Right atrium auricular region (tissue), 2 donors: ENCODE results near the gene PRODH2. TPM values are rescaled to one million over a fixed set of nuclear protein-coding genes. Genes with fewer than 3 reads are reported as not detected.

Source experiments
- DNase-seq: peaks from one replicate; pipeline ENCODE4 v3.0.0-alpha.2; 2019; ENCODE audit warnings: low spot score
- H3K27ac ChIP-seq, 2 donors: fragments of 200-600 bp; sonication (generic); 1 replicate in 1 of 2; 2 replicates in 1 of 2; pipeline ENCODE4 v1.5.1; 2016 to 2019
- H3K27me3 ChIP-seq, 2 donors: fragments of 200-600 bp; sonication (generic); one replicate each; pipeline versions ENCODE4 v1.5.1 to v1.6.0; 2017 to 2019
- H3K36me3 ChIP-seq: fragments of 200-600 bp; sonication (generic); one replicate; pipeline ENCODE4 v1.5.1; 2016
- H3K4me1 ChIP-seq, 2 donors: fragments of 200-600 bp; sonication (generic); one replicate each; pipeline versions ENCODE4 v1.5.1 to v1.6.0; 2017 to 2019
- H3K4me3 ChIP-seq, 2 donors: fragments of 200-600 bp; sonication (generic); 1 replicate in 1 of 2; 2 replicates in 1 of 2; pipeline ENCODE4 v1.5.1; 2017 to 2019; ENCODE audit warnings: mild to moderate bottlenecking in 1 of 2, moderate library complexity in 1 of 2
- H3K9me3 ChIP-seq, 2 donors: fragments of 200-600 bp; sonication (generic); one replicate each; pipeline ENCODE4 v1.5.1; 2019
- total RNA-seq, 2 donors: library from RNA; depleted of rRNA; stranded (reverse); fragments of >200 nt; gene quantifications; one replicate each; pipeline ENCODE4 v1.1.0, GENCODE V29; 2016
- TF ChIP-seq, protein P1 (sequence below), 2 donors: fragments of 200-600 bp; sonication (generic); IDR thresholded peaks; one replicate each; pipeline ENCODE4 v1.5.1; 2019; ENCODE audit warnings: antibody characterized with exemption in 2 of 2

Gene PRODH2, protein sequence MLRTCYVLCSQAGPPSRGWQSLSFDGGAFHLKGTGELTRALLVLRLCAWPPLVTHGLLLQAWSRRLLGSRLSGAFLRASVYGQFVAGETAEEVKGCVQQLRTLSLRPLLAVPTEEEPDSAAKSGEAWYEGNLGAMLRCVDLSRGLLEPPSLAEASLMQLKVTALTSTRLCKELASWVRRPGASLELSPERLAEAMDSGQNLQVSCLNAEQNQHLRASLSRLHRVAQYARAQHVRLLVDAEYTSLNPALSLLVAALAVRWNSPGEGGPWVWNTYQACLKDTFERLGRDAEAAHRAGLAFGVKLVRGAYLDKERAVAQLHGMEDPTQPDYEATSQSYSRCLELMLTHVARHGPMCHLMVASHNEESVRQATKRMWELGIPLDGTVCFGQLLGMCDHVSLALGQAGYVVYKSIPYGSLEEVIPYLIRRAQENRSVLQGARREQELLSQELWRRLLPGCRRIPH
- not detected for total RNA-seq

DNA sequence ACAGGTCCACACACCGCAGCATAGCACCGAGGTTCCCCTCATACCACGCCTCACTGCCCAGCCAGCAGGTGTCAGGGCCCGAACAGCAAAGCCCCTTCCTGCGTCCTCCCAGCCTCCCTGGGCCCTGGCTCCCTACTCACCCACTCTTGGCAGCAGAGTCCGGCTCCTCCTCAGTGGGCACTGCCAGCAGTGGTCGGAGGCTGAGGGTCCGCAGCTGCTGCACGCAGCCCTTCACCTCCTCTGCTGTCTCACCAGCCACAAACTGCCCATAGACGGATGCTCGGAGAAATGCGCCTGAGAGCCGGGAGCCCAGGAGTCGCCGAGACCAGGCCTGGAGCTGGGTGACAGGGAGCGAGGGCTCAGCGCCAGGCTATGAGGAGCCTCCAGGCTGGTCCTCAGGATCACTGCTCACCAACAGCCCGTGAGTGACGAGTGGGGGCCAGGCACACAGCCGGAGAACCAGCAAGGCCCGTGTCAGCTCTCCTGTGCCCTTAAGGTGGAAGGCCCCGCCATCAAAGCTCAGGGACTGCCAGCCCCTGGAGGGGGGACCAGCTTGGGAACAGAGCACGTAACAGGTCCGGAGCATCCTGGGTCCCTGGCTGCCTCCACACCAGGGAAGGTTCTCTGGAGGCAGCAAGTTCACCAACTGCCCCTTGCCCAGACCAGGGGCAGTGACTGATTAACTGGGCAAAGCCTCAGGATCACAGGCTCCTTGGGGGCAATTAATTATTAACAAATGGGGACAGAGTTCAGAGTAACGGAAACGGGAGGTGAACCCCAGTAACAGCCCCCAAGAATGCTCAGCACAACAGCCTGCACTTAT is at the start of gene PRODH2:
Gene PRODH2, minus strand, starts transcription at position 626 of the 823 bp plus-strand sequence. Its CDS starts 40 bp downstream, at position 586.
- Histone ChIP-seq H3K27me3 (no peaks in the 10 kb centered on the region), H3K4me1 (no peaks in the 10 kb centered on the region), H3K9me3 (no peaks in the 10 kb centered on the region), H3K4me3 (no peak within 1 kb of the TSS), H3K27ac (no peak within 1 kb of the TSS), H3K36me3 (no peaks in the 10 kb centered on the region)
- DNase-seq = no peak
- TF ChIP-seq, protein P1, sequence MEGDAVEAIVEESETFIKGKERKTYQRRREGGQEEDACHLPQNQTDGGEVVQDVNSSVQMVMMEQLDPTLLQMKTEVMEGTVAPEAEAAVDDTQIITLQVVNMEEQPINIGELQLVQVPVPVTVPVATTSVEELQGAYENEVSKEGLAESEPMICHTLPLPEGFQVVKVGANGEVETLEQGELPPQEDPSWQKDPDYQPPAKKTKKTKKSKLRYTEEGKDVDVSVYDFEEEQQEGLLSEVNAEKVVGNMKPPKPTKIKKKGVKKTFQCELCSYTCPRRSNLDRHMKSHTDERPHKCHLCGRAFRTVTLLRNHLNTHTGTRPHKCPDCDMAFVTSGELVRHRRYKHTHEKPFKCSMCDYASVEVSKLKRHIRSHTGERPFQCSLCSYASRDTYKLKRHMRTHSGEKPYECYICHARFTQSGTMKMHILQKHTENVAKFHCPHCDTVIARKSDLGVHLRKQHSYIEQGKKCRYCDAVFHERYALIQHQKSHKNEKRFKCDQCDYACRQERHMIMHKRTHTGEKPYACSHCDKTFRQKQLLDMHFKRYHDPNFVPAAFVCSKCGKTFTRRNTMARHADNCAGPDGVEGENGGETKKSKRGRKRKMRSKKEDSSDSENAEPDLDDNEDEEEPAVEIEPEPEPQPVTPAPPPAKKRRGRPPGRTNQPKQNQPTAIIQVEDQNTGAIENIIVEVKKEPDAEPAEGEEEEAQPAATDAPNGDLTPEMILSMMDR (IDR thresholded peaks at IDR 0.05) = no peak

DNA sequence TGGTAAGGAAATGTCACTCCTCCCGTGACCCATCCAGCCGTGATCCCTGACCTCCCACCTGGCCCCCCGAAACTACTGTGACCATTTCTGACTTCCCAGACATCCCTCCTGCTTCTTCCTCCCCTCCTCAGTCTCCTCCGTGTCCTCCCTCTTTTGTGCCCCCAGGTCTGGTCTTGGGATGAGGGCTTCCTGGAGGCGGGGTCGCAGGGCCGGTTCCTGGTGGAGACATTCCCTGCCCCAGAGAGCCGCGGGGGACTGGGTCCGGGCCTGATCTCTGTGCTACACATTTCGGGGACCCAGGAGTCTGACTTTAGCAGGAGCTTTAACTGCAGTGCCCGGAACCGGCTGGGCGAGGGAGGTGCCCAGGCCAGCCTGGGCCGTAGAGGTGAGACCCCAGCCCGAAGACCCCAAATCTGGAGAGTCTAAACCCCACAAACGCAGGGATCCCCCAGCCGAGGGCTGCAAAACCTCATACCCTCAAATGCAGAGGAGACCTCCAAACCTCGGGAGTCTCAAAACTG is 49.1 kb upstream of the PRODH2 start:
- TF ChIP-seq, protein P1 (IDR thresholded peaks at IDR 0.05) = no peak
- Histone ChIP-seq H3K27ac (no peak overlapping the region), H3K4me3 (no peak overlapping the region), H3K9me3 (no peaks in the 10 kb centered on the region), H3K4me1 (peaks cover 0 to 8% of the 10 kb centered on the region in 2 donors), H3K27me3 (peaks cover 0 to 8% of the 10 kb centered on the region in 2 donors), H3K36me3 (no peaks in the 10 kb centered on the region)
- no peak for DNase-seq

DNA sequence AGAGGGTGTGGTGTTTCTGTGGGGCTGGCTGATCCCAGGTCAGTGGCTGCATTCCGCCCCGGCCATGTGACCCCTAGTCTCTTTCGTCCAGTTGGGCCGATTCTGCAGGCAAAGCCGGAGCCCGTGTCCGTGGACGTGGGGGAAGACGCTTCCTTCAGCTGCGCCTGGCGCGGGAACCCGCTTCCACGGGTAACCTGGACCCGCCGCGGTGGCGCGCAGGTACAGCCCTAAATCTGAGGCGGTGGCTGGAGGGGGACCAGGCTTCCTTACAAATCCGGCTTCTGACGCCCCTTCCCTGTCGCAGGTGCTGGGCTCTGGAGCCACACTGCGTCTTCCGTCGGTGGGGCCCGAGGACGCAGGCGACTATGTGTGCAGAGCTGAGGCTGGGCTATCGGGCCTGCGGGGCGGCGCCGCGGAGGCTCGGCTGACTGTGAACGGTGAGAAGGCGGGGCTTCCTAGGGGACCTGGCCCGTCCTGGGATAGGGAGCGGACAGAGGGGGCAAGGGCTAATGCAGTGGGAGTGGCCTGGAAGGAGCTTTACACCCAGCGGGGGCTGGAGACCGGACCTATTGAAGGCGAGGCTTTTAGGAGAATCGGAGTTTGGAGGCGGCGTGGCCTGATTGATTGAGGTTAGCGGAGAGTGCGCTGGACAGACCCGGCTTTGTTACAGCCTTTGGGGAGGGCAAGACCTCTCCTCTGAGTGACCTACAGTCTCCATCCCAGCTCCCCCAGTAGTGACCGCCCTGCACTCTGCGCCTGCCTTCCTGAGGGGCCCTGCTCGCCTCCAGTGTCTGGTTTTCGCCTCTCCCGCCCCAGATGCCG is 48.4 kb upstream of the PRODH2 start:
- H3K36me3 ChIP-seq = no peaks in the 10 kb centered on the region
- no peaks in the 10 kb centered on the region for H3K9me3 ChIP-seq
- DNase-seq = no peak
- no peak overlapping the region for H3K27ac ChIP-seq
- H3K27me3 ChIP-seq = peaks cover 3 to 11% of the 10 kb centered on the region in 2 donors
- peaks cover 0 to 15% of the 10 kb centered on the region in 2 donors for H3K4me1 ChIP-seq
- TF ChIP-seq, protein P1 (IDR thresholded peaks at IDR 0.05) = no peak
- H3K4me3 ChIP-seq = no peak overlapping the region

DNA sequence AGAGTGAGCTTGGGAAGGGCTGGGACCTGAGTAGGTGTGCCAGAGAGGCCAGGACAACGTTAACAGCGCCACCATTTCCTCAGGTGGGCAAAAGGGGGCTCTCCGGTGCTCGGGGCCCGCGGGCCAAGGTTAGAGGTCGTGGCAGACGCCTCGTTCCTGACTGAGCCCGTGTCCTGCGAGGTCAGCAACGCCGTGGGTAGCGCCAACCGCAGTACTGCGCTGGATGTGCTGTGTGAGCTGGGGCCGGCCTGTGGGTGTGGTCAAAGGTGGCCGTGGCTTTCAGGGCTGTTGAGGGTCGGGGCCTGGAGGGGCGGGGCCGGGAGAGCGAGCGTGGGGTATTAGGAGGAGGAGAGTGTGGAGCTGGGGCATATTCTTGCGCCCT is 47.8 kb upstream of the PRODH2 start:
- TF ChIP-seq, protein P1 (IDR thresholded peaks at IDR 0.05) = no peak
- H3K4me3 ChIP-seq = no peak overlapping the region
- no peaks in the 10 kb centered on the region for H3K36me3 ChIP-seq
- H3K27ac ChIP-seq = no peak overlapping the region
- H3K27me3 ChIP-seq = peaks cover 5 to 15% of the 10 kb centered on the region in 2 donors
- H3K4me1 ChIP-seq = peaks cover 0 to 17% of the 10 kb centered on the region in 2 donors
- no peak for DNase-seq
- H3K9me3 ChIP-seq = no peaks in the 10 kb centered on the region

DNA sequence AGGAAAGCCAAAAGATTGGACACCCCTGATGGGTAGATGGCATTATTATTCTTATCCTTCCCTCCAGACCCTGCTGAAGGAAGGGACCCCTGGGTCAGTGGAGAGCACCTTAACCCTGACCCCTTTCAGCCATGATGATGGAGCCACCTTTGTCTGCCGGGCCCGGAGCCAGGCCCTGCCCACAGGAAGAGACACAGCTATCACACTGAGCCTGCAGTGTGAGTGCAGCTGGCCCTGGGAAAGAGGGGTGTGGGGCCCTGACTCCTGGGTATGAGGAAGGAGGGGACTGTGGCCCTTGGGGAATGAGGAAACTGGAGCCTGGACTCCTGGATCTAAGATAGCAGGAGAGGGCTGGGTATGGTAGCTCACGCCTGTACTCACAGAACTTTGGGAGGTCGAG is 46.8 kb upstream of the PRODH2 start:
- Histone ChIP-seq H3K4me3 (no peak overlapping the region), H3K36me3 (no peaks in the 10 kb centered on the region), H3K4me1 (peaks cover 0 to 17% of the 10 kb centered on the region in 2 donors), H3K27me3 (peaks cover 5 to 22% of the 10 kb centered on the region in 2 donors), H3K9me3 (no peaks in the 10 kb centered on the region), H3K27ac (no peak overlapping the region)
- no peak for DNase-seq
- TF ChIP-seq, protein P1 (IDR thresholded peaks at IDR 0.05) = no peak
